Smooth muscle cell (in vitro differentiated cells): Measurements from ENCODE around the gene C3orf52. TPM values are rescaled to one million over a fixed set of nuclear protein-coding genes. Genes with fewer than 3 reads are reported as not detected.

Experiments used
- DNase-seq: peaks from one replicate; lab custom pipeline; 2025; ENCODE audit not compliant: unreplicated experiment; lab: John Stamatoyannopoulos, UW
- H2AFZ ChIP-seq: fragments of 200-600 bp; sonication (generic); 2 replicates; pipeline ENCODE4 v1.6.0; 2016; ENCODE audit warnings: antibody characterized with exemption, low read depth, mild to moderate bottlenecking
- H3F3A ChIP-seq: fragments of 200-600 bp; sonication (generic); 2 replicates; pipeline ENCODE4 v1.6.0; 2017; ENCODE audit warnings: antibody characterized with exemption, low read depth
- H3K27ac ChIP-seq: fragments of 200-600 bp; sonication (generic); 2 replicates; pipeline ENCODE4 v1.5.1; 2016; ENCODE audit warnings: low read depth, mild to moderate bottlenecking
- H3K27me3 ChIP-seq: fragments of 200-600 bp; sonication (generic); 2 replicates; pipeline ENCODE4 v1.6.1; 2016; ENCODE audit warnings: low read depth, mild to moderate bottlenecking
- H3K36me3 ChIP-seq: fragments of 200-600 bp; sonication (generic); 2 replicates; pipeline ENCODE4 v1.5.1; 2016; ENCODE audit warnings: low read depth
- H3K4me1 ChIP-seq: fragments of 200-600 bp; sonication (generic); 2 replicates; pipeline ENCODE4 v1.5.1; 2016; ENCODE audit warnings: low read depth
- H3K4me2 ChIP-seq: fragments of 200-600 bp; sonication (generic); 2 replicates; pipeline ENCODE4 v1.6.0; 2016; ENCODE audit warnings: mild to moderate bottlenecking
- H3K4me3 ChIP-seq: fragments of 200-600 bp; sonication (generic); 2 replicates; pipeline ENCODE4 v1.5.1; 2016; ENCODE audit warnings: mild to moderate bottlenecking
- H3K79me2 ChIP-seq: fragments of 200-600 bp; sonication (generic); 2 replicates; pipeline ENCODE4 v1.6.0; 2016; ENCODE audit warnings: low read depth, mild to moderate bottlenecking
- H3K9ac ChIP-seq: fragments of 200-600 bp; sonication (generic); 2 replicates; pipeline ENCODE4 v1.6.0; 2016; ENCODE audit warnings: low read depth
- H3K9me3 ChIP-seq: fragments of 200-600 bp; sonication (generic); replicated peaks from 2 replicates; pipeline ENCODE4 v1.5.1; 2016; ENCODE audit warnings: low read depth
- H4K20me1 ChIP-seq: fragments of 200-600 bp; sonication (generic); 2 replicates; pipeline ENCODE4 v1.6.0; 2016; ENCODE audit warnings: low read depth
- CTCF ChIP-seq: fragments of 200-600 bp; sonication (generic); IDR thresholded peaks from 2 replicates; pipeline ENCODE4 v1.5.1; 2017; ENCODE audit warnings: borderline replicate concordance, mild to moderate bottlenecking, antibody characterized with exemption; ENCODE audit not compliant: insufficient read depth, poor library complexity, severe bottlenecking
- WGBS: methylation state at CpG from one replicate; pipeline ENCODE4 v1.1.7; 2016; ENCODE audit warnings: low lambda C conversion rate; 5-methylcytosine and 5-hydroxymethylcytosine counted together
- polyA plus RNA-seq: library from polyadenylated mRNA; unstranded; fragments of >200 nt; fragmentation: Nextera tagmentation; extraction: Ambion mirVana; gene quantifications from 2 replicates; pipeline ENCODE4 v1.2.1, GENCODE V29; 2016
- total RNA-seq: library from RNA; depleted of rRNA; stranded (reverse); fragments of >200 nt; gene quantifications from 2 replicates; pipeline ENCODE4 v1.2.3, GENCODE V29; 2014

C3orf52 gene
- total and polyA plus RNA-seq, 2 experiments from 2014 or later: 4.0 to 10.2 TPM

DNA sequence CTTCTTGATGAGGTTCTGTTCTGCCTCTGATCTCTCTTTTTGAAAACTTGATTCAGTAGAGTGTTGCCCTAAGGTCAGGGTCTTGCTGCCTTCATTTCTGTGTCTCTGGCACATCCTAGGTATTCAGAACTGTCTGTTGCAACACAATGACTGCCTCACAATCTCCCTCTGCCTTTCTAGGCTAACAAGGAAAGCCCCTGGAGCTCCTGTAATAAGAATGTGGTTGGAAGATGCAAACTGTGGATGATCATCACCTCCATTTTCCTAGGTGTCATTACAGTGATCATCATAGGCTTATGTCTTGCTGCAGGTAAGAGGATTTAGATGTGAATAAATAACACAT lies 7.0 kb downstream of the C3orf52 start:
- TF ChIP-seq CTCF: no peak
- Histone ChIP-seq H3K27me3 (peaks cover under 1% of the 10 kb centered on the region), H3K36me3 (no peaks in the 10 kb centered on the region), H3K79me2 (peaks cover 16% of the 10 kb centered on the region), H2AFZ (no peak overlapping the region), H3K9ac (no peak overlapping the region), H3F3A (peaks cover 10% of the 10 kb centered on the region), H3K4me2 (peak overlapping the region; percentile 56), H3K27ac (peak overlapping the region; percentile 33), H3K4me1 (peaks cover 15% of the 10 kb centered on the region), H4K20me1 (no peaks in the 10 kb centered on the region), H3K9me3 (no peaks in the 10 kb centered on the region), H3K4me3 (no peak overlapping the region)
- DNase-seq: no peak

- Histone ChIP-seq H3F3A (peaks cover 10% of the 10 kb centered on the region), H3K79me2 (no peaks in the 10 kb centered on the region), H4K20me1 (no peaks in the 10 kb centered on the region), H3K27me3 (no peaks in the 10 kb centered on the region), H2AFZ (no peak overlapping the region), H3K27ac (peak overlapping the region; percentile 93), H3K9me3 (no peaks in the 10 kb centered on the region), H3K4me3 (no peak overlapping the region), H3K4me1 (peaks cover 10% of the 10 kb centered on the region), H3K36me3 (no peaks in the 10 kb centered on the region), H3K4me2 (no peak overlapping the region), H3K9ac (no peak overlapping the region)
- TF ChIP-seq CTCF: no peak
- no peak for DNase-seq
- WGBS: 44% methylated on average over 2 of the region's 2 CpGs
These were observed 9.5 kb downstream of the C3orf52 start for GRCh38 chr3:112095731-112096130.

- H3K4me3 ChIP-seq: no peak overlapping the region
- H3K27me3 ChIP-seq: no peaks in the 10 kb centered on the region
- no peaks in the 10 kb centered on the region for H3K9me3 ChIP-seq
- no peaks in the 10 kb centered on the region for H3K79me2 ChIP-seq
- H3K9ac ChIP-seq: no peak overlapping the region
- H3F3A ChIP-seq: peaks cover 10% of the 10 kb centered on the region
- H3K4me1 ChIP-seq: peaks cover 10% of the 10 kb centered on the region
- no peaks in the 10 kb centered on the region for H4K20me1 ChIP-seq
- H3K4me2 ChIP-seq: no peak overlapping the region
- peak overlapping the region; percentile 93 for H3K27ac ChIP-seq
- H3K36me3 ChIP-seq: no peaks in the 10 kb centered on the region
- H2AFZ ChIP-seq: no peak overlapping the region
- no peak for DNase-seq
- TF ChIP-seq CTCF: no peak
- 19% methylated on average over 2 of the region's 2 CpGs for WGBS
These were observed 10.0 kb downstream of the C3orf52 start for GRCh38 chr3:112096176-112096575.

GRCh38 chr3:112097378-112097777 lies 11.2 kb downstream of the C3orf52 start:
- no peaks in the 10 kb centered on the region for H3K9me3 ChIP-seq
- DNase-seq: peak; percentile 3
- H3K79me2 ChIP-seq: no peaks in the 10 kb centered on the region
- no peaks in the 10 kb centered on the region for H4K20me1 ChIP-seq
- H3K4me3 ChIP-seq: no peak overlapping the region
- H3F3A ChIP-seq: peaks cover 10% of the 10 kb centered on the region
- peak overlapping the region; percentile 81 for H3K9ac ChIP-seq
- peak overlapping the region; percentile 93 for H3K27ac ChIP-seq
- 22% methylated on average over 4 of the region's 4 CpGs for WGBS
- H3K36me3 ChIP-seq: no peaks in the 10 kb centered on the region
- peaks cover 9% of the 10 kb centered on the region for H3K4me1 ChIP-seq
- TF ChIP-seq CTCF: no peak
- H3K4me2 ChIP-seq: peak overlapping the region; percentile 68
- no peaks in the 10 kb centered on the region for H3K27me3 ChIP-seq
- no peak overlapping the region for H2AFZ ChIP-seq
